Cardiac fibroblast (primary cell): ENCODE data around the gene MTX3.

ENCODE experiments used
- DNase-seq, 2 donors: peaks; one replicate each; pipeline versions ENCODE4 v3.0.0 to v3.0.0-alpha.2; 2010; ENCODE audit warnings: low read depth in 2 of 2
- H3K4me3 ChIP-seq, 2 donors: replicated peaks in 1 of 2; 1 replicate in 1 of 2; 2 replicates in 1 of 2; pipeline ENCODE4 v1.5.1; 2011; ENCODE audit warnings: low read depth in 2 of 2, low read length in 2 of 2, mild to moderate bottlenecking in 2 of 2, moderate library complexity in 1 of 2
- CTCF ChIP-seq: IDR thresholded peaks from one replicate; pipeline ENCODE4 v1.5.1; 2011; ENCODE audit warnings: low read depth, mild to moderate bottlenecking, low read length, inconsistent platforms

Gene MTX3

GRCh38 chr5:80034559-80034958 is 43.5 kb upstream of the MTX3 start:
- DNase-seq = peak in 1 of 2 donors; percentile 14
- no peak for TF ChIP-seq CTCF
- no peak overlapping the region for H3K4me3 ChIP-seq

- DNase-seq = no peak
- H3K4me3 ChIP-seq = no peak overlapping the region
- TF ChIP-seq CTCF = no peak
Observed at GRCh38 chr5:80033513-80033912, 42.5 kb upstream of the MTX3 start.

GRCh38 chr5:80031109-80031508 is 40.0 kb upstream of the MTX3 start:
- H3K4me3 ChIP-seq = no peak overlapping the region
- TF ChIP-seq CTCF = no peak
- DNase-seq = no peak

- no peak for DNase-seq
- no peak overlapping the region for H3K4me3 ChIP-seq
- TF ChIP-seq CTCF = no peak
Observed at GRCh38 chr5:80026841-80027240, 35.8 kb upstream of the MTX3 start.

GRCh38 chr5:80025069-80025468 is 34.0 kb upstream of the MTX3 start:
- no peak for DNase-seq
- no peak for TF ChIP-seq CTCF
- H3K4me3 ChIP-seq = no peak overlapping the region

- no peak overlapping the region for H3K4me3 ChIP-seq
- DNase-seq = no peak
- no peak for TF ChIP-seq CTCF
Observed at GRCh38 chr5:80010754-80011392, 19.8 kb upstream of the MTX3 start.

GRCh38 chr5:80008995-80009765 is 18.1 kb upstream of the MTX3 start:
- H3K4me3 ChIP-seq = no peak overlapping the region
- DNase-seq = no peak
- no peak for TF ChIP-seq CTCF
